Right kidney (tissue), 1 donor: Measurements from ENCODE around the gene BARHL2.
A peak's percentile ranks its signal among the peaks of the same experiment; 100 is the strongest.

Experiments
- DNase-seq: peaks from one replicate; pipeline ENCODE4 v3.0.0-alpha.2; 2016

The BARHL2 gene

GRCh38 chr1:90724926-90725656 lies 8.0 kb upstream of the BARHL2 start:
- peak; percentile 58 for DNase-seq

GRCh38 chr1:90724361-90724760 lies 7.3 kb upstream of the BARHL2 start:
- peak; percentile 27 for DNase-seq

- peak; percentile 28 for DNase-seq
These were observed 6.5 kb upstream of the BARHL2 start for GRCh38 chr1:90723590-90724108.

- peak; percentile 17 for DNase-seq
These were observed 5.9 kb upstream of the BARHL2 start for GRCh38 chr1:90722874-90723589.

GRCh38 chr1:90721210-90722194 lies 4.4 kb upstream of the BARHL2 start:
- DNase-seq = peak; percentile 47

DNA sequence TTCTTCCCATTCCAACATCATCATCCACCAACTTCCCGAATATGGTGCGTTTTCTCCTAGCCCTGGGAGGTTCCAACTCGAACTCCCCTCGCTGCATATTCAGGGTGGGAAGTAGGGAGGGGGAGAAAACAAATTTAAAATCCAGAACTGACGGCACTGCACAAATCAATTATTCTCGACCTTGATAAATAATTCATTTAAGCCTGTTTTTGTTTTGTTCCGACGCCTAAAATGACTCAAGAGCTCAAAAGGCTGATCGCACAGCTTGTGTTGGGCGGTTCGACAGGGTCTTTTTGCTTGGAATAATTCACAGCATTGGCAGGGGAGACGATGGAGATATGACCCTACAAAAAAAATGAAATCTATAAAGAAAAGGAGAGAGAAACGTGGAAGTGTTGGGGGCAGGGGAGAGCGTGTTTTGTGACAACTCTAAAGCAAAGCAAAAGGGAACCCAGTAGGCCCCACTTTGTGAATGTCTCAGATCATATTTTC lies 3.1 kb upstream of the BARHL2 start:
- DNase-seq = peak; percentile 22

DNA sequence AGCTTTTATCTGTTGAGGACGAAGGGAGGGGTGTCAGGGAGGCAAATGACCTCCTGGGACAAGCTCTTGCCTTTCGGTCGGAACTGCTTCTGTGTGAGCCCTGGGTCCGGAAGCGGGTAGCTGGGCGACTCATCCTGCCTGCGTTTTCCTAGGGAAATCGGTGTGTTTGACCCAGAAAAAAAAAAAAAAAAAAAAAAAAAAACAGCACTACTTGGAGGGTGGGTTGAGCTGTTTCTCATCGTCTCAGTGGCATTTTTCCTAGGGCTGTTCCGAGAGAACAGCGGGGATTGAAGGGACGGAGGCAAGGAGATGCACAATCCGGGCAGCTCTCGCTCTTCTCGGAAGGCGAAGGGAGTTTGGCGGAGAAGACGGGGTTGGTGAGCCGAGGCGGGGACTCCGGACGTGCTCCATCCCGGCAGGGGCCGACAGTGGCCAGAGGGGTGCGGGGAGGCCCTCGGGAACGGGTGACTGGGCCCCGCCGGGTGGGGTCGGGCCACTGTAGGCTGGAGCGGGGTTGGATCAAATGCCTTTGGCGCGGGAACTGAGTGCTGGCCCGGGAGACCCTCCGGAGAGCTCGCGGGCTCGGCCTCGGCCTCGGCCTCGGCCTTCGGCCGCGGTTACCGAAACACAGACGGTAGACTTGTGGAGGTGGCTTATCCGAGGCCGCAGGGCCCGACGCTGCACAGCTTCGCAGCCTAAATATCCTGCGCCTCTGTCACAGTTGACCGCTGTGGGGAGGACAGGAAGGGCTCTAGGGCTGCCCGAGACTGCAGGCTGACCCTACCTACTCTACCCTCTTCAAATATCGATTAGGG lies 2.4 kb upstream of the BARHL2 start:
- peak; percentile 44 for DNase-seq

- peak; percentile 62 for DNase-seq
These were observed 1.6 kb upstream of the BARHL2 start for GRCh38 chr1:90718411-90719329.

GRCh38 chr1:90717665-90718410 lies 736 bp upstream of the BARHL2 start:
- DNase-seq = peak; percentile 71

- DNase-seq = peak; percentile 26
These were observed 208 bp upstream of the BARHL2 start for GRCh38 chr1:90717356-90717664.

DNA sequence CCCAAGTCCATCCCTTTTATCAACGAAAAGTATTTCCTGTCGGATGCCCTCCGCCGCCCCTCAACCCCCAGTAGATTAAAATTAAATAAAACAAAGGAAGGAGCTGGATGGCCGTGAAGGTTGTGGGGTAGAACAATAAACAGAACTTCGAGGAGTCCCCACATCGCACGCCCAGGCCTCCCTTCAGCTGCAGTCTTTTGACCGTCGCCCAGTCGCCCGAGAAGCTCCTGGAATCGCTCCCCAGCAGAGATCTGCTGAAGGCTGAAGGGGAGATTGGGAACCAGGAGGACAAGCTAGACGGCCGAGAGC lies 905 bp downstream of the BARHL2 start:
- DNase-seq = no peak

- no peak for DNase-seq
These were observed 1.8 kb downstream of the BARHL2 start for GRCh38 chr1:90715309-90715708.

DNA sequence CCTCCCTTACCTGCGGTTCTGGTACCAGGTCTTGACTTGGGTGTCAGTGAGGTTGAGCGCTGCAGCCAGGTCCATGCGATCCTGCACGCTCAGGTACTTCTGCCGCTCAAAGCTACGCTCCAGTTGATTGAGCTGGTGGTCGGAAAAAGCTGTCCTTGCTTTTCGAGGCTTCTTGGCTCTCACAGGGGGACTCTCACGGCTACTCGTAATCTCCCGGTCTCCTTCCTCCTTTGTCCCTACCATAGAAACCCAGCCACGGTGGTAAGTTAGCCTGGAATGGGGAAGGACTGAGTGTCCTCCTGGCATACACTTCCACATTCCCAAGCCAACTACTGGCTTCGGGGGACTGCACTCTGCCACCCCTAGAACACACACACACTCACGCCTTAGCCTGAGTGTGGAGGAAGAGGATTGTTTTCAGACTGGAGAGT lies 2.6 kb downstream of the BARHL2 start:
- peak; percentile 14 for DNase-seq

DNA sequence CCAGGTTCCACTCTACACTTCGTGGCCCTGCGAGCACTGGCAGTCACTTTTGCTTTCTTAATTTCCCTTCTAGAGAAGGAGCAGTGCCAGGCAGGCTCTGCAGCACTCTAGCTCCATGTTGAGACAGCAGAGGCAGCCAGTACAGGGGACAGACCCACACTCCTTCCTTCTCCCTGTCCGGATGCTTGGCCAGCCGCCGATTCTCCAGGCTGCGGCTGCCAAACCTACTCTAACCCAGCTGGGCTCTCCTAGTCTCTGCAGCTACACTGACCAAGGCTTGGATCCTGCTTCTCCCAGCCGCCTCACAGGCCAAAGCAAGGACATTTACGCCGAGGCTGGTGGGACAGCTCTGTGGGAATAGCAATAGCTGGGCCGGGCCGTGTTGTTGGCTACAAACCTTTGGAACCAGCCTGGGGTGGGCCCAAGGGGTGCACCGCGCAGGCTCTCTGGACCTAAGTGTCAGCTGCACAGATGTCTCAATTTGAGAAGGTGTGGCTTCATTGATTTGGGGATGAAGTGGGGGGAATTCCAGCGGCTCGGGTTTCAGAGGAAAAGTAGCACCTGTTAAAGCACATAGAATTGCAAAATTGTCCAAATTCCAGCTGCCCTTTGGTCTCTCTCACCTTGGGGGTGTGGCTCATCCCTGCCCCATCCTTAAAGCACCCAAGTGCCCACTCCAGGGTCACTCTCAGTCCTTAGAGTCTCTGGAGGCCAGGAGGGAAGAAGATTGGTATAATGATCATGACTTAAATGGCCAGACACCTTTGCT lies 3.2 kb downstream of the BARHL2 start:
- peak; percentile 17 for DNase-seq

GRCh38 chr1:90712915-90713730 lies 4.0 kb downstream of the BARHL2 start:
- DNase-seq = peak; percentile 12

DNA sequence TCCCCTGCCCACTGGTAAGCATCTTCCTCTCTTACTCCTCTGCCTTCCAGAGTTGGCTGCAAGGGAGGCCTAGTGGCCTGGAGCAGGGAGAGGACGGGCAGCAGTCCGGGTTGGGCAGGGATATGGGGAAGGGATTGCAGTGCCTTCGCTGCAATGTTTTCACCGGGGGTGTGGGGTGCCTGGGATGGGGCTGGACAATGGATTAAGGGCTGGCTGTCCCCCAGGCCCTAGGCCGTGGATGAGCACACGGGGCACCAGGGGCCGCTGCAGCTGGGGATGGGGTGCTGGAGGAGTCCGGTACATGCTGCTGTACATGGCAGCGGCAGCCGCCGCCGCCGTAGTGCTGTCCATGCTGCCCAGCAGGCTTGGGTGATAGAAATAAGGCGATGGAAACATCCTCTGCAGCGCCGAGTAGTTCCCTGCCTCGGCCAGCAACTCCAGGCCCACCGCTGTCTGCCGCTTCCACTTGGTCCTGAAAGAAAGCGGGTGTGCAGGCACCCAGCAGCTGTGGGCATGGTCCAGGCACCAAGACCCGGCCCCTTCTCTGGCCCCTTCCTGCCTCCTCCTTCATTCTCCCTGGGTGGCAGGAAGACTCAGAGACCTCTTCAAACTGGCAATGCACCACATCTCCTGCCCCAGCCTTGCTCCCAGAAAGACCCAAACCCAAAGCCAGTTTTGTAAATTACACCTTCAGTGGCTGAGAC lies 4.8 kb downstream of the BARHL2 start:
- DNase-seq = peak; percentile 16

GRCh38 chr1:90711696-90712095 lies 5.4 kb downstream of the BARHL2 start:
- no peak for DNase-seq
